Neuronal stem cell (in vitro differentiated cells): ENCODE results near the gene CNTD1.
A peak's percentile ranks its signal among the peaks of the same experiment; 100 is the strongest.

Experiments
- DNase-seq: peaks from one replicate; pipeline ENCODE4 v3.0.0-alpha.2; 2013; ENCODE audit warnings: low spot score
- H2AFZ ChIP-seq: one replicate; pipeline ENCODE4 v1.6.1; 2013; ENCODE audit warnings: mild to moderate bottlenecking, low read length, inconsistent platforms
- H2AK5ac ChIP-seq: 2 replicates; pipeline ENCODE4 v1.6.1; 2013; ENCODE audit warnings: low read depth, mild to moderate bottlenecking, inconsistent platforms, low read length, moderate library complexity, mixed read lengths
- H2BK120ac ChIP-seq: 2 replicates; pipeline ENCODE4 v1.6.1; 2013; ENCODE audit warnings: low read depth, mild to moderate bottlenecking, inconsistent platforms, low read length, moderate library complexity, mixed read lengths
- H2BK12ac ChIP-seq: one replicate; pipeline ENCODE4 v1.6.1; 2013; ENCODE audit warnings: low read length, inconsistent platforms
- H2BK15ac ChIP-seq: 2 replicates; pipeline ENCODE4 v1.6.1; 2013; ENCODE audit warnings: mild to moderate bottlenecking, low read length, inconsistent platforms, mixed read lengths
- H2BK5ac ChIP-seq: one replicate; pipeline ENCODE4 v1.6.1; 2013; ENCODE audit warnings: inconsistent platforms, mild to moderate bottlenecking, low read length, moderate library complexity
- H3K14ac ChIP-seq: one replicate; pipeline ENCODE4 v1.6.1; 2013; ENCODE audit warnings: low read length, inconsistent platforms
- H3K18ac ChIP-seq: 2 replicates; pipeline ENCODE4 v1.6.1; 2013; ENCODE audit warnings: low read length, inconsistent platforms
- H3K23ac ChIP-seq: 2 replicates; pipeline ENCODE4 v1.6.1; 2013; ENCODE audit warnings: low read depth, mild to moderate bottlenecking, mixed read lengths, low read length, inconsistent platforms; ENCODE audit not compliant: poor library complexity
- H3K27ac ChIP-seq: replicated peaks from 3 replicates; pipeline ENCODE4 v1.5.1; 2013; ENCODE audit warnings: low read length, inconsistent platforms
- H3K27me3 ChIP-seq, 3 experiments: 2 replicates each; pipeline ENCODE4 v1.6.1; 2013; ENCODE audit warnings: low read length in 3 of 3, mild to moderate bottlenecking in 2 of 3, inconsistent platforms in 1 of 3, low read depth in 1 of 3, mixed read lengths in 1 of 3, moderate library complexity in 1 of 3; ENCODE audit not compliant: control insufficient read depth in 3 of 3, insufficient read depth in 3 of 3
- H3K36me3 ChIP-seq, 2 donors: replicated peaks in 1 of 2; 2 replicates each; pipeline ENCODE4 v1.6.1; 2013; ENCODE audit warnings: low read length in 2 of 2; ENCODE audit not compliant: control insufficient read depth in 2 of 2, insufficient read depth in 2 of 2
- H3K4ac ChIP-seq: 2 replicates; pipeline ENCODE4 v1.6.1; 2013; ENCODE audit warnings: inconsistent platforms, mild to moderate bottlenecking, low read length, moderate library complexity
- H3K4me1 ChIP-seq, 2 donors: 1 replicate in 1 of 2; 2 replicates in 1 of 2; pipeline ENCODE4 v1.6.1; 2013; ENCODE audit warnings: low read length in 2 of 2, low read depth in 1 of 2; ENCODE audit not compliant: control insufficient read depth in 2 of 2, insufficient read depth in 1 of 2
- H3K4me2 ChIP-seq: one replicate; pipeline ENCODE4 v1.6.1; 2013; ENCODE audit warnings: mild to moderate bottlenecking, low read length, inconsistent platforms; ENCODE audit not compliant: insufficient read depth, poor library complexity, severe bottlenecking
- H3K4me3 ChIP-seq, 2 donors: 2 replicates each; pipeline ENCODE4 v1.5.1; 2013; ENCODE audit warnings: low read length in 2 of 2, mild to moderate bottlenecking in 2 of 2, inconsistent platforms in 1 of 2, moderate library complexity in 1 of 2
- H3K79me1 ChIP-seq: one replicate; pipeline ENCODE4 v1.6.1; 2013; ENCODE audit warnings: low read depth, mild to moderate bottlenecking, inconsistent platforms, low read length, moderate library complexity
- H3K9ac ChIP-seq: one replicate; pipeline ENCODE4 v1.6.1; 2013; ENCODE audit warnings: mild to moderate bottlenecking, low read depth, low read length, inconsistent platforms; ENCODE audit not compliant: poor library complexity
- H3K9me3 ChIP-seq, 2 donors: replicated peaks in 1 of 2; 2 replicates each; pipeline versions ENCODE3 to v1.6.1; 2013; ENCODE audit warnings: low read length in 2 of 2, mild to moderate bottlenecking in 2 of 2, inconsistent platforms in 1 of 2, low read depth in 1 of 2, mixed read lengths in 1 of 2, moderate library complexity in 1 of 2; ENCODE audit not compliant: control insufficient read depth in 2 of 2, insufficient read depth in 1 of 2
- H4K8ac ChIP-seq: one replicate; pipeline ENCODE4 v1.6.1; 2013; ENCODE audit warnings: low read depth, mild to moderate bottlenecking, inconsistent platforms, low read length, moderate library complexity
- H4K91ac ChIP-seq: one replicate; pipeline ENCODE4 v1.6.1; 2013; ENCODE audit warnings: low read length, low read depth, mild to moderate bottlenecking, inconsistent platforms; ENCODE audit not compliant: poor library complexity
- WGBS, 2 donors: extraction: QIAGEN DNeasy Blood & Tissue Kit; methylation state at CpG; one replicate each; pipeline ENCODE4 v1.1.7; 2013; ENCODE audit warnings: missing lambda C conversion rate in 2 of 2, mixed read lengths in 1 of 2; ENCODE audit not compliant: insufficient read length in 2 of 2, insufficient replicate concordance in 1 of 2; ENCODE audit errors: extremely low coverage in 2 of 2; 5-methylcytosine and 5-hydroxymethylcytosine counted together

CNTD1 gene

DNA sequence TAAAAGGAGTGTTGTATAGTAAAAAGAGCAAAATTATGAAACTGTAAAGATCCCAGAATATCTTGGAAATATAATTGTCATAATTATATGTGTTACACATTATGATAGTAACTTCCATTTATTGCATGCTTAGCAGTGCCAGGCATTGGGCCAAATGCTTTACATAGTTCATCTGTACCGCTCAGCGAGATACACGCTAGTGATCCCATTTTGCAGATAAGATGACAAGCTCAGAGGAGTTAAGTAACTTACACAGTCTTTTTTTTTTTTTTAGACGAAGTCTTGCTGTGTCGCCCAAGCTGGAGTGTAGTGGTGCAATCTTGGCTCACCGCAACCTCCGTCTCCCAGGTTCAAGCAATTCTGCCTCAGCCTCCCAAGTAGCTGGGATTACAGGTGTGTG is 47.0 kb upstream of the CNTD1 start:
- H3K18ac ChIP-seq: no peak overlapping the region
- H2AFZ ChIP-seq: no peak overlapping the region
- WGBS, 2 donors: no CpG with 5 or more reads among the region's 7 CpGs
- H2AK5ac ChIP-seq: no peak overlapping the region
- no peak overlapping the region for H2BK15ac ChIP-seq
- H2BK5ac ChIP-seq: no peak overlapping the region
- H3K27me3 ChIP-seq: peaks cover 0 to 5% (median 0%) of the 10 kb centered on the region in 3 experiments
- no peak overlapping the region for H3K27ac ChIP-seq
- no peak overlapping the region for H3K9ac ChIP-seq
- no peak for DNase-seq
- H3K79me1 ChIP-seq: no peaks in the 10 kb centered on the region
- no peak overlapping the region for H3K23ac ChIP-seq
- H3K4me3 ChIP-seq: no peak overlapping the region
- peaks cover 3 to 12% of the 10 kb centered on the region in 2 donors for H3K4me1 ChIP-seq
- no peak overlapping the region for H4K8ac ChIP-seq
- no peak overlapping the region for H4K91ac ChIP-seq
- no peak overlapping the region for H2BK120ac ChIP-seq
- H3K4ac ChIP-seq: no peak overlapping the region
- H3K36me3 ChIP-seq: no peaks in the 10 kb centered on the region
- no peak overlapping the region for H2BK12ac ChIP-seq
- H3K9me3 ChIP-seq: no peaks in the 10 kb centered on the region
- H3K4me2 ChIP-seq: no peak overlapping the region
- H3K14ac ChIP-seq: no peak overlapping the region

DNA sequence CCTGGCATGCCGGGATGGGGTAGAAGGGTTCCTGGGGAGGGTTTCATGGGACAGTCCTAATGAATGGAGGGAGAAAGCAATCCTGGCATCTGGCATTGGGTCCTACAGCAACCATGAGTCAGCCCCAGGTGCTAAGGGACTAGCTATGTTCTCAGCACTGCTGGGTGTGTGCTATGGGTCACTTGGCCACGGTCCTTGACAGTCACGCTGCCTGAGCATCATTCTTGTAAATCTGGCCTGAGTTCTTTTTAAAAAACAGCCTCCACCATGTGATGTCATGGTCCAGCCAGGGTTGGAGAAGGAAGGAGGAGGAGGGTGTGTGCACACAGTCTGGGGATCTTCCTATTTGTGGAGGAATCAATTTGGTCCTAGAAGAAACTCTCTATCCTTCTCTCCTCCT is 43.9 kb upstream of the CNTD1 start:
- no peak overlapping the region for H3K4me2 ChIP-seq
- H3K79me1 ChIP-seq: no peaks in the 10 kb centered on the region
- DNase-seq: no peak
- no CpG with 5 or more reads among the region's 3 CpGs for WGBS, 2 donors
- peaks cover 0 to 12% (median 4%) of the 10 kb centered on the region in 3 experiments for H3K27me3 ChIP-seq
- no peak overlapping the region for H3K14ac ChIP-seq
- H4K91ac ChIP-seq: no peak overlapping the region
- H3K27ac ChIP-seq: no peak overlapping the region
- no peak overlapping the region for H2BK120ac ChIP-seq
- H2BK15ac ChIP-seq: no peak overlapping the region
- no peak overlapping the region for H4K8ac ChIP-seq
- H3K4me1 ChIP-seq: peaks cover 0 to 4% of the 10 kb centered on the region in 2 donors
- no peak overlapping the region for H3K18ac ChIP-seq
- H3K23ac ChIP-seq: no peak overlapping the region
- H3K9me3 ChIP-seq: no peaks in the 10 kb centered on the region
- no peak overlapping the region for H2AFZ ChIP-seq
- no peak overlapping the region for H3K4ac ChIP-seq
- H2AK5ac ChIP-seq: no peak overlapping the region
- H2BK5ac ChIP-seq: no peak overlapping the region
- H3K4me3 ChIP-seq: no peak overlapping the region
- no peak overlapping the region for H2BK12ac ChIP-seq
- no peaks in the 10 kb centered on the region for H3K36me3 ChIP-seq
- H3K9ac ChIP-seq: no peak overlapping the region

DNA sequence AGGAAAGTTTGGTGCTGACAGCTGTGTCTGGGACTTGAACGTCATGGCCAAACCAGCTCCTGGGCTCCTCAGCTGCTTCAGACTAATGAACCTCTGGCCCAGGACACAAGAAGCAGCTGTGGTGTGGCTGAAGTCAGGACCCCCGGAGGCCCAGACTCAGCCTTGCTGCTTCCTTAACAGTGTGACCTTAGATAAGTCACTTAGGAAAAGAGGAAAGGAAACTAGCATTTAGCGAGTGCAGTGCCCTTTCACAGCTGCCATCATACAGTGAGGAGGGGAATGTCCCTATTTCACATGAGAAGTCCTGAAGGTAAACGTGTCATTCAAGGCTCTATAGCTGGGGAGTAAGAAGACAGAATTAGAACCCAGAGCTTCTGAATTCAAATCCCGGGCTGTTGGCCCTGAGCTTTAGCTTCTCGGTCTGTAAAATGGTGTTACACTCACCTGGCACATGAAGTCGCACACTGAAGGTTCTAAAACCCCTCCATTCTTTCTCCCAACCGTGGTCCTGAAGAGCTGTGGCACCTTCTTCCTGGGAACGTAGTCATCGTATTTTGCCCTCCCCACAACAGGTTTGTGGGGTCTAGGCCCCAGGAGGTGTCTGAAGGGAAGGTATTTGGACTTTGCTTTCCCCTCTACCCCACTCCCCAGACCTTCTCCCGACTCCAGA is 38.5 kb upstream of the CNTD1 start:
- H3K9me3 ChIP-seq: no peaks in the 10 kb centered on the region
- peaks cover 3% of the 10 kb centered on the region for H3K79me1 ChIP-seq
- H2AK5ac ChIP-seq: peak overlapping the region; percentile 57
- peak overlapping the region; percentile 92 for H3K18ac ChIP-seq
- H2BK15ac ChIP-seq: peak overlapping the region; percentile 68
- H3K27ac ChIP-seq: no peak overlapping the region
- H3K14ac ChIP-seq: peak overlapping the region; percentile 6
- H3K4me3 ChIP-seq: peak overlapping the region in 1 of 2 donors; percentile 73
- no peaks in the 10 kb centered on the region for H3K36me3 ChIP-seq
- H3K23ac ChIP-seq: no peak overlapping the region
- peak overlapping the region; percentile 92 for H3K4me2 ChIP-seq
- no peak overlapping the region for H4K91ac ChIP-seq
- H3K4ac ChIP-seq: no peak overlapping the region
- DNase-seq: no peak
- H3K9ac ChIP-seq: no peak overlapping the region
- peaks cover 6 to 20% of the 10 kb centered on the region in 2 donors for H3K4me1 ChIP-seq
- H2AFZ ChIP-seq: peak overlapping the region; percentile 94
- H2BK120ac ChIP-seq: no peak overlapping the region
- WGBS, 2 donors: no CpG with 5 or more reads among the region's 11 CpGs
- H2BK5ac ChIP-seq: no peak overlapping the region
- peaks cover 9 to 30% (median 26%) of the 10 kb centered on the region in 3 experiments for H3K27me3 ChIP-seq
- no peak overlapping the region for H2BK12ac ChIP-seq
- no peak overlapping the region for H4K8ac ChIP-seq

DNA sequence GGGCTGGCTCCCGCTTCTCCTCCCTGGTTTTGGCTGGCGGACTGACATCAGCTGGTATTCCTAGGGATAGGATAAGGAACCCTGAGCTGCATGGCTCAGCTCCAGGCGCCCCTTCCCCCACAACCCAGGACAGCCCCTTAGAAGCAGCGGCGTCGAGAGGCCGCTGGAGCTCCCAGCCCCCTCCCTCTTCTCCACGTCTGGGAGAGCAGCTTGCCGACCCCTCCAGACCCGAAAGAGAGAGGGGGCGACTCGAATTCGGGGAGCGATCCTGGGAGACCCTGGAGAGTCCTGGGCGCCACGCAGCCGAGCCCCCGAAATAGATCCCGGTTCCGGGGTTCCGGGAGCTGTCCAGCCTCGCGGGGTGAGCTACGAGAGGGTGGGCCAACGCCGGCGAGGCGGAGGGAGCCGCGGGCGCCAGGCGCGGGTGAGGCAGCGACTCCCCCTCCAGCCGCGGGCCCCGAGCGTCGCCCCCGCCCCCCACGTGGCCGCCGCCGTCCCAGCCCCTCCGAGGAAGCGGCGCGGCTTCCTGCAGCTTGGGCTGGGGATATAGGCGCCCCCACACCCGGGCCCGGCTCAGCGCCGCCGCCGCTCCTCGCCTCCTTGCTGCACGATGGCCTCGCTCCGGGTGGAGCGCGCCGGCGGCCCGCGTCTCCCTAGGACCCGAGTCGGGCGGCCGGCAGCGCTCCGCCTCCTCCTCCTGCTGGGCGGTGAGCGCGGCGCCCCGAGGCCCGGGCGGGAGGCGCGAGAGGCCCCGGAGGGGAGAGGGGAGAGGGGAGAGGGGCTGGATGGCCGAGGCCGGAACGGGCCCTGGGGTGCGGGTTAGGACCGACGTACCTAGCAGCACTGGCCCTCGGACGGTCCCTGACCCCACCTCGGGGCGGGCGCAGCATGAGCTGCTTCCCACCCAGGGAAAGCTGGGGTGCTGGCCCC is 37.7 kb upstream of the CNTD1 start, which contains the start of gene RAMP2:
RAMP2 (plus strand) TSS at position 576 of the 930 bp plus-strand sequence; CDS start at position 611, 35 bp downstream.
- Histone ChIP-seq H3K4ac (no peak within 1 kb of the TSS), H2BK12ac (peak within 1 kb of the TSS; percentile 93), H2AFZ (peak within 1 kb of the TSS; percentile 94), H4K91ac (peak within 1 kb of the TSS; percentile 94), H3K9me3 (no peaks in the 10 kb centered on the region), H2BK5ac (peak within 1 kb of the TSS; percentile 35), H3K23ac (peak within 1 kb of the TSS; percentile 44), H3K36me3 (no peaks in the 10 kb centered on the region), H3K9ac (peak within 1 kb of the TSS; percentile 75), H3K27me3 (peaks cover 9 to 30% (median 26%) of the 10 kb centered on the region in 3 experiments), H3K18ac (peak within 1 kb of the TSS; percentile 92), H4K8ac (no peak within 1 kb of the TSS), H2BK120ac (no peak within 1 kb of the TSS), H2BK15ac (peak within 1 kb of the TSS; percentile 72), H3K79me1 (peaks cover 3% of the 10 kb centered on the region), H3K14ac (peak within 1 kb of the TSS; percentile 43), H3K4me2 (peak within 1 kb of the TSS; percentile 92), H3K27ac (no peak within 1 kb of the TSS), H3K4me3 (peak within 1 kb of the TSS; percentile 38 to 73), H3K4me1 (peaks cover 6 to 20% of the 10 kb centered on the region in 2 donors), H2AK5ac (peak within 1 kb of the TSS; percentile 61)
- DNase-seq: no peak
- no CpG with 5 or more reads among the region's 92 CpGs for WGBS, 2 donors
